DMS153 (cell line): ENCODE results near the gene ZMYND8.

ENCODE experiments used
- DNase-seq: peaks from one replicate; lab custom pipeline; 2025; lab: John Stamatoyannopoulos, UW

The ZMYND8 gene

GRCh38 chr20:47353692-47354463 is 2.6 kb downstream of the ZMYND8 start:
- no peak for DNase-seq

GRCh38 chr20:47353239-47353691 is 3.2 kb downstream of the ZMYND8 start:
- no peak for DNase-seq

GRCh38 chr20:47352332-47353238 is 3.9 kb downstream of the ZMYND8 start:
- DNase-seq = no peak

GRCh38 chr20:47351643-47352331 is 4.7 kb downstream of the ZMYND8 start:
- DNase-seq = no peak

DNA sequence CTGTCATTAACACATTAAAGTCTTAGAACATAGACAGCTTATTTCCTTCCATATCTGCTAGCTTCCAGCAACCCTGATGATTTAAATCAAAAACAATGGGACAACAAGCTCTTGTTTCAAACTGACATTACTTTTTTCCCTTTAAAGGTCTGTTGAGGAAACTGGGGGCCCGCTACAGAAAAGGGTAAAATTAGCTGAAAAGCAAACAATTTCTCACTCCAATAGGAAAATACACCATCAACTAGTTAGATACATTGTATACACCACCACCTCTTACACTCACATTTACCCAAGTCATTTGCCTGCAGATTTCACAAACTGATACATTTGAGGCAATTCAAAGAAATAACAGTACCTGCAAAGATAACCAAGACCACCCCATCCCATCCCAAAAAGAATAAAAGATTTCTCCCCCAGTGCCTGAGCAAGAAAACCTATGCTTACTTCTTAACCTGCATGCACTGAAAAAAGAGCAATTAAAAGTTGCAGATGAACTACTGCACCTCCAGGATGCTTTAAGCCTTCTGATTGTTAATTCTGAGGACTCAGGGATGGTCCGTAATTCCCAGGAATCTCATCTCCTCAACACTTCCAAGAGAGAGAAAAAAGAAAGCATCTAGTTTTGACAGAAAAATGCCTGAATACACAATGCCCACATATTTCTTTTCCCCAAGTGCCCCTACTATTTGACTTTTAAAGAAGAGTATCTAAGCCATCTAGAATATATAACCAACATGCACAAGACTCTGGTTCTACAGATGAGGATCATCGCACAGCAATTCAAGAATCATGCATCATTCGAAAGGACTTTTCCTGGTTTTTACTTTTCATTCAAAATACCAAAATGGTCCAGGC is 5.6 kb downstream of the ZMYND8 start:
- DNase-seq = no peak

- DNase-seq = no peak
These were observed 6.3 kb downstream of the ZMYND8 start for GRCh38 chr20:47350181-47350550.

DNA sequence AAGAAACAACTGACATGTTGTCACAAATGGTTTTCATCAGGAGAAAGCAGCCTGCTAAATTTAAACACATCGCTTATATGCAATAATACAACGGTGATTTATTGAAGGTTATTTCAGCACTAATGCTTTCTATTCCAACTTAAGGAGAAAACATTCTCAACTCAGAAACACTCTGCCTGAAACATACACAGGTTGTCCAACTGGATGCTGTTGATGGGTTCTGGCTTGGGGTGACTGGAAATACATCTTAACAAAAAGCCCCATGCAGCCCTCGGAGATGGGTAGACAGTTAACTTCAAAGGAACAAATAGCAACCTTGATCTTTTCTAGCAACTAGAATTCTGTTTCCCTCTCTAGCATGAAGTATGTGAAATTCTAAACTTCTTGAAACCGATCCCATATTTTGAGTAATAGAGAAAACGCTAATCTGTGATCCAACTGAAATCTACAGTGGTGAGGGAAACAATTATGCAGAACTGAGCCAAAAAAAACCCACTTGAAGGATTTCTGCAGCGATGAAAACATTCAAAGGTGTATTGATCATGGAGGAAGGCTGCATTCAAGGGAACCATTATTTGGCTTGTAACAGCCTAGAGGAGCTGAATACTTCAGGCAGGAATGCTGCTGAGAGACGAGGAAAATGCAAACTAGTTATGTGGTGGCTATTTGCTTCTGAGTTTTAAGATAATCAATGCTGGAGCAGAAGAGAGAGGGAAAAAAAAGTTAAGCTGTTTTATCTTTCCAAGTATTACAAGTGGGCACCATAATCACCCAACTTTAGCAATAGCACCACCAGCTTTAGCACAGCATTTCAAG is 6.9 kb downstream of the ZMYND8 start:
- no peak for DNase-seq

GRCh38 chr20:47348539-47349142 is 7.9 kb downstream of the ZMYND8 start:
- DNase-seq = no peak

GRCh38 chr20:47347661-47348435 is 8.7 kb downstream of the ZMYND8 start:
- DNase-seq = no peak

GRCh38 chr20:47346172-47346571 is 10.3 kb downstream of the ZMYND8 start:
- DNase-seq = no peak

DNA sequence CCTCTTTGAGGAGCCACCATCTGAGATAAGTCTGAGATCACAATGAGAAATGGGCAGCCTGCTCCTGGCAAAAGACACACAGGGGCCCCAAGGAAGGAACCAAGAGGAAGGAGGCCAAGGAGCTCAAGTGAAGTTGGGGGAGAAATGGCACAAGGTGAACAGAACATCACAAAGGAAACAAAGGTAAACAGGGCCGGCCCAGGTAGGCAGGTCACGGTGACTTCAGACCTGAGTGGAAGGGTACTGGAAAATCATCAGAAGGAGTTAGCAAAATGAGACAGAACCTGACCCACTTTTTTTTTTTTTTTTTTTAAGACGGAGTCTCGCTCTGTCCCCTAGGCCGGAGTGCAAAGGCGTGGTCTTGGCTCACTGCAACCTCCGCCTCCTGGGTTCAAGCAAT is 11.3 kb downstream of the ZMYND8 start:
- DNase-seq = no peak

GRCh38 chr20:47343007-47343472 is 13.5 kb downstream of the ZMYND8 start:
- DNase-seq = no peak

- no peak for DNase-seq
These were observed 18.3 kb downstream of the ZMYND8 start for GRCh38 chr20:47338131-47338628.

GRCh38 chr20:47337413-47337812 is 19.1 kb downstream of the ZMYND8 start:
- no peak for DNase-seq

DNA sequence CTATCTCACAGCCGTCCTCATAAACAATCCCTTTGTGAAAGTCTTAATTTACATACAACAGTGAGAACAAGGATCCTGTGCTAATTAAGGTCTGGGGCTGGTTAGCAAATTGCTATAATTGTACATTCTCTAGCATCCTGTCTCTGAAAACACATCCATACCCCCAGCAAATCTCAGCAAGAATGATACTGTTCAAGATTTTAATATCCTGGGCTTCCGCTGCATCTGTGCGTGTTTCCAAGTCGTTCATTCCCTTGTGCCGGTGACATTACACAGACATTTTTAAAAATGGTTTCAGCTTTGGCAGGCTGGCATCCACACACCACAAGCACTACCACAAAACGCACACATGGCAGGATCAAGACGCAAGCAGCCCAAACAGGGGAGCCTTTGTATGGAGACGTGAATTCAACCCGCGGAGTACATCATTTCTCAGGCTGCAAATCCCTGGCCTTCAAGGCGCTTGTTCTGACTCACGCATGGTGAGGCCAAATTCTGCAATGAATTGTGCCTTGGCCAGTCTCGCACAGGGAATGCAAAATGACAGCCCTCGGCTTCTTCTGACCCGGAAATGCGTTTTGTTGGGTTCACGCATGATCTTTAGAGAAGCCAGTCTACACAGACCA is 20.3 kb downstream of the ZMYND8 start:
- no peak for DNase-seq

DNA sequence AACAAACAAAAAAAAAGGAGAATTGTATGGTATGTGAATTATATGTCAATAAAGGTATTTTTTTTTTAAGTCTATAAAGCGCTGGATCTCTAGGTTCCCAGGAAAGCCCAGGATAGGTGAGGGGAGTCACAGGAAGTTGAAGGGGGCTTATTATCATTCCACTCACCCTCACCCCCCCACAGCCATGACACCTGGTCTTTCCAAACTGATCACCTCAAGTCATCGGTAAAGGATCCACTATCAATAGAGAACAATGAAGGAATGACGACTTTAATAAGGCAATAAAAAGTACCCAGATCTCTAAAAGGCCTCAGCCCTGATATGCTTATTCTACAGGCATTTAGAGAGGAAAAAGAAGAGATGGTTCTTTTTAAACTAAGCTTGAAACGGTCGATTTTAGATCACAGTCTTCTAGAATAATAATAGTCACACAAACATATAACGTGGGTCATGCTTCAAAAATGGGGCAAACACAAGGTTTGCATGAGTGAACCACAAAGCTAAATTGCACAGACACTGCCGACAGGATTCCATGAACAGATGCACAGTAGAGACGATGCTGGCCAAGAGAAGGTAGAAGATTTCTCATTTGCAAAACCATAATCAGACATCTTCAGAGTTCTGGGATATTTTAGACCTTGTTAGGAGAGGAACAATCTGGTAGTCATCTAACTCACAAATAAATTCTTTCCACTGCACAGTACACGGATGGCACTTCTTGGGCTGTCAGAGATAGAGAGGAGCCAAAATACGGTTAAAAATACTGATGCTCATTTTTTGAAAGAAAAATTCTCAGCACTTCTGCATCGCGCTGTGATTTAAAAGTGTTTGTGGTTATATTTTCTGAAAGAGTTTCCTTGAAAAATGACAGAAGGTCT is 21.0 kb downstream of the ZMYND8 start:
- no peak for DNase-seq

- DNase-seq = peak; percentile 23
These were observed 22.4 kb downstream of the ZMYND8 start for GRCh38 chr20:47334022-47334551.
